IPS DF 4.7 (cell line): ENCODE measurements around the gene IFT81.

ENCODE experiments used
- DNase-seq: peaks from one replicate; pipeline ENCODE4 v3.0.0-alpha.2; 2013; ENCODE audit warnings: low spot score; ENCODE audit errors: extremely low read depth

Gene IFT81

GRCh38 chr12:110157539-110157938 is 33.4 kb downstream of the IFT81 start:
- DNase-seq = no peak

GRCh38 chr12:110159671-110160245 is 35.6 kb downstream of the IFT81 start:
- no peak for DNase-seq

- peak; percentile 19 for DNase-seq
Measured at GRCh38 chr12:110165540-110166159, 41.5 kb downstream of the IFT81 start.

DNA sequence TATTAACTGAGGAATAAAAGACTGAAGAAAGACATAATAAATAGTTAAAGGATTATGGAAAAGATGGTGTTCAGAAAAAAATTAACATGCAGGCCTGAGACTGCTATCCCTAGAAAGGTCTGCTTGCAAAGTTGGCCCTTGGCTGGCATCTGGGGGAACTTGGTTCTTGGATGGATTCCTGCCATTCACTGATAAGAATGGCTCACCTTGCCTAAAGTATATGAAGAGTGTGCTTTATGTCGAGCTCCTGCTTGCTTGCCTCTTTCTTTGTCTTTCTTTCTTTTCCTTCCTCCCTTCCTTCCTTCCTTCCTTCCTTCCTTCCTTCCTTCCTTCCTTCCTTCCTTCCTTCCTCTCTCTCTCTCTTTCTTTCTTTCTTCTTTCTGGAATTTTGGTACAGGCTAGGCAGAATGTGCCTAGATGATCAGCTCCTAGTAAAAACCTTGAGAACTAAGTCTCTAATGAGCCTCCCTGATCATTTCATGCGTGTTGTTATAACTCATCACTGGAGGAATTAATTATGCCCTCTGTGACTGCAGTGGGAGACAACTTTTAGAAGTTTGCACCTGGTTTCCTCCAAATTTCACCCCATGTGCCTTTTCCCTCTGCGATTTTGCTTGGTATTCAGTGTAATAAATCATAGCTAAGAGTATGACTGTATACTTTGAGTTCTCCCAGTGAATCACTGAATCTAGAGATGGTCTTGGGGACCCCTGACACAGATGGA is 44.7 kb downstream of the IFT81 start:
- no peak for DNase-seq

DNA sequence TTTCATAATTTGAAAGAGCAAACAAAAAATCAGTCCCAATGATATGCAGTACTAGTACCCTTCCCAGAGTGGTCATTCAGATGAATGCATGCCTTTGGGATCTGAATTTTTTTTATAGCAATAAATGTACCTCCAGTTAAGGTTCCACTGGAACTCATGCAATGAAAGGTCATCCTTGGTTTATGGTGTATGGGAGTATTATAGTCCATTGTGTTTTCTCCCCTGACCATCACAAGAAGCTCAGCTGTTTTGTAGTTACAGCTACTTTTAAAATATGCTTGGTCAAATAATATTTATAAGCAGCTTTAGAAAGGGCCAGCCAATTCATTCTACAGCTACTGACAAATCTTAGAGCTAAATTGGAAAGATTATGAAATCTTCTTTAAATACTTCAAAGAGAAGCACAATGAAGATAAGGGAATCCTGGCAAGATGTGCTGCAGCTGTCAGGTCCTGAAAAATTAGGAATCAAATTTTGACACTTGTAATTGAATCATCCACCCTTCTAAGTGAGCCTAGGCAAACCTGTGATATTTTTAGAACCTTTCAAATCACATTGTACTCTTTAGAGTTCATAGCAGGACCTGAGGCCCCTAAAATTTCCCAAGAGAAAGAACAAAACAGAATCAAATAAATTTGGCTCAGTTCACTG is 46.5 kb downstream of the IFT81 start:
- DNase-seq = no peak

DNA sequence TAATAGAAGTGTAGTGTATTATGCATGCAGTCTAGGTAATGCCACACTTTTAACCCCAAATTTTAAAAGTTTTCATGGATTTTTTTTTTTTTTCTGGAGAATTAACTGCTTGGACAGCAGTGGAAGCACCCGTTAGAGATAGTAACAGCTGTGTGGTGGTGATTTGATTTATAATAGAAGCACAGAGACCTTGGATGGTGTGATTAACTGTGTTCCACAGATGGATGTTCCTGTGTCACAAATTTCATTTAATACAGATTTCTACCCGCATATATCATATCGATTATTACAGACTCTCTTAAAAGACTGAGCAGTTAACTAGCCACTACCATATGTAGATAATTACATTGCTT is 47.0 kb downstream of the IFT81 start:
- no peak for DNase-seq

DNA sequence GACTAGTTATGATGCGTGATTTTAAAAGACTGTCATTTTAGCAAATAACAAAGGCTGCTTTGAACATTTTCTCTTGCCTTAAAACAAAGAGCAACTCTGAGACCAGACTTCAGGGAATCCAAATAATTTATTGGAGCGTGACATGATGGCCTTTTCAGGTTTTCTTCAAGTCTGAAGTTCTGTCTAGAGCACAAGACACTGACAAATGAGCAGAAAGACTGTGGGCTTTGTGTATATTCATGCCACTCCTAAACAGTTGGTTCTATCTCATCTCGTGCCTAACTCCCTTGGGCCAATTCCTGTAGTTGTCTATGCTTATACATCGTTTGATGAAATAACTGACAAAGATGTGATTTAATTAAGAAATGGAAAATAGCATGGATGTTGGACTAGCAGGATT is 47.5 kb downstream of the IFT81 start:
- DNase-seq = no peak

DNA sequence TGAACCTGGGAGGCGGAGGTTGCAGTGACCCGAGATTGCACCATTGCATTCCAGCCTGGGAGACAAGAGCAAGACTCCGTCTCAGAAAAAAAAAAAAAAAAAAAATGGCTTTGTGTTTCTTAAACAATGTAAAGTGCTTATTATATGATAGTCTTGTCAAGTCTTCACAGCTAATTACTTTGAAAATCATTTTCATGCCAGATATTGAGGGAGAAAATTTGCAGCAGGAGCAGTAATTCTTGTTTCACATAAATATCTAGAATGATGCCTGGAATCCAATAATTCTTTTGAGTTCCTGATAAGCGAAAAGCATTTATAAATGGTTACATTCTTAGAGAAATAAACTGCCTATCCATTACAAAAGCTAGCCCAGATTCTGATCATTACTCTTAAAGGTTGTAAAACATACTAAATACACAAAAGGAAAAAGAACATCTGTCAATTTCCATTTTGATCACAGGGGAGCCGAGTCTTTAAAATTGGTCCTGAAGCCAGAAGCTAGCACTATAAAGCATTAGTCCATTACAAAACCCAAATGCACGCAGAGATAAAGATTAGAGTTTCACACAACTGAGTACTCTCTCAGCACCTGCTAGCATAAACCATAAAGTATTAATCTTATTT is 50.3 kb downstream of the IFT81 start:
- DNase-seq = no peak

DNA sequence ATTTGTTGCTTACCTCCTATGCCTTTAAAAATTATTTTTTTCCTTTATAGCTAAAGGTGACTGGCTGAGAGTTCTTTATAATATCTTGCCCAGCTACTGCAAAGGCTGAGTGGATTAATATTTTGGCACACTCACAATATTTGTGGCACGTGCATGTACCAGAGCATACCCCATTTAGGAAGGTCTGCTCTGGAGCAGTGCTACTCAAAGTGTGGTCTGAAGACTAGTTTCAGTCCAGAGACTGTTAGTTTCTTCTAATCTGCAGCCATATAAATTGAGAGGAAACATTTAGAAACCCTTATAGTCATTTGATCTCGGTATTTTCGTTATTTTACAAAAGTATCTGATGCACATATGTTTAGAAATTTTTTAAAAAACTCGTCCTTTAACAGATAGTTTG is 51.0 kb downstream of the IFT81 start:
- DNase-seq = no peak

- no peak for DNase-seq
Measured at GRCh38 chr12:110176745-110177144, 52.6 kb downstream of the IFT81 start.

DNA sequence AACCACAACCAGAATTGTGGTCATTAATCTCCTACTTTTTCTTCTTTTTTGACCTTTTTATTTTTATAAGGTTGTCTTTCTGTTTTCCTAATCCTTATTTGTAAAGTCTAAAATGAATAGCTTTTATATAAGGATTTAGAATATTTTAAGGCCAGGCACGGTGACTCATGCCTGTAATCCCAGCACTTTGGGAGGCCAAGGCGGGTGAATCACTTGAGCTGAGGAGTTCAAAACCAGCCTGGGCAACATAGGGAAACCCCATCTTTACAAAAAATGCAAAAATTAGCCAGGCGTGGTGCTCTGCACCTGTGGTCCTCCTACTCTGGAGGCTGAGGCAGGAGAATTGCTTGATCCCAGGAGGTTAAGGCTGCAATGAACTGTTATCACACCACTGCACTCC is 55.1 kb downstream of the IFT81 start:
- DNase-seq = no peak

- DNase-seq = no peak
Measured at GRCh38 chr12:110180591-110181005, 56.4 kb downstream of the IFT81 start.

DNA sequence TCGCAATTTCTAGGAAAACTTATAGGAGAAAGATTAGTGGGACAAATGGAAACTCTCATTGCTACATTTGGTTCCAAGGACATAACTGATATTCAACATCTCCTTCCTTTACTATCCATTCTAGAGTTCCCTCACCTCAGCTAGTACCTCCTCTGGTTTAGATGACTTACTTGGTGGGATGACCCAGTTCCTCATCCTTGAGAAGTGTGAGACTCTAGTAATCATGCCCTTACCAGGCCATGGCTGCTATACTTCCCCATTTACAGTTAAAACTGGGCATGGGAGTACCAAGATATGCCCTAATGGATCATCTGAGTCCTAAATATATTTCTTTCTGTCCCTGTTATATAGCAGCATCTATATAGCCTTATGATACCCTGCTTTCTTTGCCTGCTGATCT is 58.1 kb downstream of the IFT81 start:
- DNase-seq = no peak

DNA sequence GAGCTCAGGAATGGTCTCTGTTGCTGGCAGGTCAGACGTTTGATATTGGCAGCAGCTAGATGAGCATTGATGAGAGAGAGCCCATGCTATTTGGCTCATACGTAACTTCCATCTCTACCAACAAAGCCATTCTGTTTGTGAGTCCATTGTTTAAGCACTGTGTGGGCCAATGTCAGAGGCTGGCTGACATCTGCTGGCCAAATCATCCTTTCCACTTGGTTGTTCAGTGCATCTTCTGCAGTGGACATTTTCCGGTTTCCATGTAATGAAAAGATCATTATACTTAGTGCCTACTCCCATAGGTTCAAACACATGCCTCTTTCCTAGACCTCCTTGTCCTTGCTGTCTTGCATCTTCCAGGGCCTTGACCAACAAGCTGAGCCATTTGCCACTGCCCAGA is 59.2 kb downstream of the IFT81 start:
- DNase-seq = no peak

GRCh38 chr12:110185626-110186025 is 61.5 kb downstream of the IFT81 start:
- no peak for DNase-seq

DNA sequence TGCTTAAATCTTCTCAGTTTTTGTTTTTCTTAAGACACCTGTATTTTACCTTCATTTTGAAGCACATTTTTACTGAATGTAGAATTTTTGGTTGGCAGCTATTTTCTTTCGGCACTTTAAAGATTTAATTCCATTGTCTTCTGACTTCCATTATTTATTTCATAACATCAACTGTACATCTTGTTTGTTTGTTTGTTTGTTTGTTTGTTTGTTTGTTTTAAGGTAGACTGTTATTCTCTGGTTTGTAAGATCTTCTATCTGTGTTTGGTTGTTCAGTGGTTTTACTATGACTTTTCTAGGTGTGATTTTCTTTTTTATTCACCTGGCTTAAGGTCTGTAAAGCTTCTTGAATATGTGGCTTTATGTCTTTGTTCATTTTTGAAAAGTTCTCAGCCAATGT is 61.9 kb downstream of the IFT81 start:
- no peak for DNase-seq

DNA sequence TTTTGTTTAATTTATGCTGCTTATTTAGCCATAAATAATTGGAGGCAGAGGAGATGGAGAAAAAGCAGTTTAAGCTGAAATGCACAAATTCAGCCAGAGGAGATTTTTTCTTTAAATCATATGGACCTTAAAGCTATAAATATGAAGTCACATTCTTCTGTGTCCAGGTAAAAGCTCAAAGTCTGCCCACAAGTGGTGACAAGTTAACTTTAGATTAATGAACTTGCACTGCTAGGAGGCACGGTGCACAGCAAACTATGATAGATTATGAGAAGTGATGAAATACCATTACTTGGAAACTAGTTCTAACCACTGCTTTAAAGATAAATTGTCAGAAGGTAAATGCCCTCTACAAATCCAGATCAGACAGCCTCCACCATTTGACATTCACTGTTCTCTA is 69.0 kb downstream of the IFT81 start:
- DNase-seq = no peak

GRCh38 chr12:110197003-110197402 is 72.8 kb downstream of the IFT81 start:
- DNase-seq = no peak

GRCh38 chr12:110198386-110198785 is 74.2 kb downstream of the IFT81 start:
- no peak for DNase-seq

DNA sequence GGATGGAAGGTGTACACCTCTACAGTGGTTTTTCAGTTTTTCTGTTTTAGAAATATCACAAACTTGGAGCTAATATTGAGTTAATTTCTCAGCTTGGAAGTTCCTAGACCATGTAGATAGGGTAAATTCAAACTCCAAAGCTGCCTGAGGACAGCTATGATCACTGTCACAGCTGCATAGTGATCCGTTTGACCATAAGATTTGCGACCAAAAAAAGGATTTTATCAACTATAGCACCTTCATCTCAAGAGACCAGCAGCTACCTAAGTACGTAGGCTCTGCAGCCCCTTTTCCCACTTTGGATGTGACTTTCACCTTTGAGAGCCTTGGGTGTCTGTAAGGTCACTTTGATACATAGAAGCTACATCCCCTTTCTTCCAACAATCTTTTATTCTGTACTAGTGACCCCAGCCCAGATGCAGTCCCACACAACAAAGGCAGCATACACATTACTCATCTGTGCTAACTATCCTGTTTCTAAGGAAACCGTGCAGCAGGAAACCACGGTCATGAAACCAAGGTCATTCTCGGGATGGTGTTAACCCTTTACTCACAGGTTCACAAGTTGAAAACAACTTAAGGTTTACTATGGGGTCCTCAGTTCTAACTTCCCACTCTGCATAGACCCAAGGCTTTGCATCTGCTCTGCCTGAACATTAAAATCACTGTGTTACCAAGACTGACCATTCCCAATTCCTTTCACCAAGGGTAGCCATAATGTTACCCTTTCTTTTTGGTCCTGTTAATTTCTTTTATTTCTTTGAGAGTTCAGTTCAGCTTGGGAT is 75.4 kb downstream of the IFT81 start:
- DNase-seq = no peak

DNA sequence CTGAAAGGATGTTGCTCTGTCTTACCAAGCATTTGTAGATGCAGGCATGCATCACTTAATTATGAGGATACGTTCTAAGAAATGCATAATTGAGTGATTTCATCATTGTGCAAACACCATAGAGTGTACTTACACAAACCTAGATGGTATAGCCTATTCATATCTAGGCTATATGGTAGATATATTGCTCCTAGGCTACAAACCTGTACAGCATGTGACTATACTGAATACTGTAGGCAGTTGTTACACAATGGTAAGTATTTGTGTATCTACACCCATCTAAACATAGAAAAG is 75.9 kb downstream of the IFT81 start:
- DNase-seq = no peak

- DNase-seq = no peak
Measured at GRCh38 chr12:110201995-110202394, 77.8 kb downstream of the IFT81 start.
